Heart left ventricle (tissue), 16 donors: Measurements from ENCODE around the gene PPA2. TPM values are rescaled to one million over a fixed set of nuclear protein-coding genes. Genes with fewer than 3 reads are reported as not detected.
A peak's percentile ranks its signal among the peaks of the same experiment; 100 is the strongest.

Experiments
- ATAC-seq, 4 donors: fragments of 200-7000 bp; cut with Tn5 transposase; one replicate each; pipeline ENCODE4 v1.9.1; 2020 to 2022; ENCODE audit warnings: moderate library complexity in 4 of 4, mild to moderate bottlenecking in 3 of 4, moderate number of reproducible peaks in 1 of 4
- DNase-seq, 5 donors: peaks; one replicate each; pipeline ENCODE4 v3.0.0-alpha.2; 2020
- H3K27ac ChIP-seq, 12 donors: fragments of 200-600 bp; sonication (generic) in 4 of 12; one replicate each; pipeline versions ENCODE4 v1.5.0 to v1.8.0; 2016 to 2022; ENCODE audit warnings: mild to moderate bottlenecking in 2 of 12
- H3K27me3 ChIP-seq, 9 donors: fragments of 200-600 bp; sonication (generic) in 2 of 9; one replicate each; pipeline versions ENCODE4 v1.5.1 to v1.8.0; 2016 to 2022; ENCODE audit warnings: mild to moderate bottlenecking in 3 of 9
- H3K36me3 ChIP-seq, 9 donors: fragments of 200-600 bp; sonication (generic) in 2 of 9; one replicate each; pipeline versions ENCODE4 v1.5.0 to v1.8.0; 2018 to 2022; ENCODE audit warnings: mild to moderate bottlenecking in 2 of 9
- H3K4me1 ChIP-seq, 12 donors: fragments of 200-600 bp; sonication (generic) in 4 of 12; one replicate each; pipeline versions ENCODE4 v1.5.0 to v1.8.0; 2016 to 2022; ENCODE audit warnings: mild to moderate bottlenecking in 3 of 12
- H3K4me3 ChIP-seq, 12 donors: fragments of 200-600 bp; sonication (generic) in 4 of 12; one replicate each; pipeline versions ENCODE4 v1.5.0 to v1.8.0; 2017 to 2022; ENCODE audit warnings: mild to moderate bottlenecking in 9 of 12, moderate library complexity in 4 of 12
- H3K9me3 ChIP-seq, 12 donors: fragments of 200-600 bp; sonication (generic) in 4 of 12; one replicate each; pipeline versions ENCODE4 v1.5.0 to v1.8.0; 2016 to 2022; ENCODE audit warnings: mild to moderate bottlenecking in 1 of 12
- POLR2A ChIP-seq, 2 donors: fragments of 450-650 bp; IDR thresholded peaks; one replicate each; pipeline ENCODE4 v1.6.1; 2017; ENCODE audit warnings: antibody characterized with exemption in 2 of 2, mild to moderate bottlenecking in 2 of 2, moderate library complexity in 2 of 2
- WGBS, 4 donors: extraction: QIAGEN DNeasy Blood & Tissue Kit in 2 of 4; methylation state at CpG; one replicate each; pipeline versions ENCODE4 v1.1.5 to v1.1.7; 2013 to 2018; 5-methylcytosine and 5-hydroxymethylcytosine counted together
- intact Hi-C, 10 donors: fragments of 100-400 bp; cut with DNase I; formaldehyde crosslinking; loops; one replicate each; pipeline versions ENCODE4 v1.11.1 to v1.14.2; 2022
- polyA plus RNA-seq, 2 donors: library from polyadenylated mRNA; stranded (reverse); fragments of 200-250 nt; gene quantifications; one replicate each; pipeline ENCODE4 v1.2.3, GENCODE V29; 2013
- total RNA-seq, 9 donors: library from RNA; depleted of rRNA in 2 of 9; stranded (reverse); fragments of >200 nt in 2 of 9; fragmentation: NEBNext Ultra II Directional in 3 of 9; extraction: Animal tissue kit (Norgen Biotek cat#: 25700) in 3 of 9; gene quantifications; one replicate each; pipeline versions ENCODE4 v1.1.0 to v1.2.4, GENCODE V29; 2016 to 2023
- TF ChIP-seq, protein P1 (sequence below), 12 donors: fragments of 200-600 bp; sonication (generic) in 4 of 12; IDR thresholded peaks; one replicate each; pipeline versions ENCODE4 v1.5.0 to v1.8.0; 2018 to 2022; ENCODE audit warnings: antibody characterized with exemption in 12 of 12, mild to moderate bottlenecking in 5 of 12
- donor health status: ischemic (EF 13 %, LVEDD 7.1; RV severe dilation, severe dysfunction).
- donor health status: healthy with polysubstance abuse.
- donor health status: DM: no; HTN: yes; CAD: no.
- donor health status: DM: no; HTN: no; CAD: no.
- donor health status: ischemic (EF 25% LVEDD 6.9; RV normal size, moderate dysfunction).
- donor health status: ischemic (EF 25% LVEDD 5.7; RV mildly dilated, moderate dysfunction).
- donor health status: healthy.
- donor health status: DM: yes; HTN: yes; CAD: no.
- donor health status: ischemic (EF 35%, LVEDD 5.7; RV mildly dilated, moderate dysfunction).
- donor health status: nonischemic (EF 11% LVEDD 7.7; RV severe dilation, severe dysfunction).
- donor health status: DM: yes; HTN: yes; CAD: no.
- donor health status: PGD.
- donor health status: ischemic (EF 29% LVEDD 5.4; RV normal size, mild dysfunction).
- donor health status: nonischemic (EF 23%, LVEDD 6.1; RV moderate dilation, normal function).

Gene PPA2
- total and polyA plus RNA-seq, 11 donors: 64.1 to 178 (median 87.6) TPM

DNA sequence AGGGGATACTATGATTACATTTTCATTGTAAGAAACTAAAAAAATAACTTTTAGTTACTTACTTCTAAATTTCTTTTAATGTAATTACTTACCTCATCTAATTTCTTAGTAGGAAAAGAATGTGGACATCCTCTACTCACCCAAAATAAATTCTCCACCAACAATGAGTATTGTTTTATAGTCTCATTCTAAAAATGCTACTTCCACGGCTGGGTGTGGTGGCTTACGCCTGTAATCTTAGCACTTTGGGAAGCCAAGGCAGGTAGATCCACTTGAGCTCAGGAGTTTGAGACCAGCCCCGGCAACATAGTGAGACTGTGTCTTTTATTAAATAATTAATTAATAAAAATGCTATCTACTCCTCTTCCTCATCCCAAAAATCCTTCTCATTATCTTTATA, 99.8 kb downstream of the PPA2 start:
- DNase-seq (peak in 1 of 5 donors; percentile 26), ATAC-seq (peak in 2 of 4 donors; percentile 33 to 34)
- H3K36me3 ChIP-seq: peaks cover 0 to 29% (median 10%) of the 10 kb centered on the region in 9 donors
- H3K27me3 ChIP-seq: no peaks in the 10 kb centered on the region
- H3K4me1 ChIP-seq: peaks cover 0 to 17% (median 0%) of the 10 kb centered on the region in 12 donors
- TF ChIP-seq POLR2A (IDR thresholded peaks at IDR 0.05): no peak
- TF ChIP-seq, protein P1, sequence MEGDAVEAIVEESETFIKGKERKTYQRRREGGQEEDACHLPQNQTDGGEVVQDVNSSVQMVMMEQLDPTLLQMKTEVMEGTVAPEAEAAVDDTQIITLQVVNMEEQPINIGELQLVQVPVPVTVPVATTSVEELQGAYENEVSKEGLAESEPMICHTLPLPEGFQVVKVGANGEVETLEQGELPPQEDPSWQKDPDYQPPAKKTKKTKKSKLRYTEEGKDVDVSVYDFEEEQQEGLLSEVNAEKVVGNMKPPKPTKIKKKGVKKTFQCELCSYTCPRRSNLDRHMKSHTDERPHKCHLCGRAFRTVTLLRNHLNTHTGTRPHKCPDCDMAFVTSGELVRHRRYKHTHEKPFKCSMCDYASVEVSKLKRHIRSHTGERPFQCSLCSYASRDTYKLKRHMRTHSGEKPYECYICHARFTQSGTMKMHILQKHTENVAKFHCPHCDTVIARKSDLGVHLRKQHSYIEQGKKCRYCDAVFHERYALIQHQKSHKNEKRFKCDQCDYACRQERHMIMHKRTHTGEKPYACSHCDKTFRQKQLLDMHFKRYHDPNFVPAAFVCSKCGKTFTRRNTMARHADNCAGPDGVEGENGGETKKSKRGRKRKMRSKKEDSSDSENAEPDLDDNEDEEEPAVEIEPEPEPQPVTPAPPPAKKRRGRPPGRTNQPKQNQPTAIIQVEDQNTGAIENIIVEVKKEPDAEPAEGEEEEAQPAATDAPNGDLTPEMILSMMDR (IDR thresholded peaks at IDR 0.05): no peak
- intact Hi-C loops: loop anchor here in 3 of 10 donors (10.0 kb wide), 1 partner anchor 229 kb away; the partner anchor contains the start of gene TET2 (in 3 of the 3)
- H3K9me3 ChIP-seq: no peaks in the 10 kb centered on the region
- no peak overlapping the region for H3K4me3 ChIP-seq
- 58 to 71% (median 64%) methylated on average over 3 of the region's 3 CpGs for WGBS, 4 donors
- H3K27ac ChIP-seq: peak overlapping the region in 3 of 12 donors; percentile 5 to 29 (median 23)

DNA sequence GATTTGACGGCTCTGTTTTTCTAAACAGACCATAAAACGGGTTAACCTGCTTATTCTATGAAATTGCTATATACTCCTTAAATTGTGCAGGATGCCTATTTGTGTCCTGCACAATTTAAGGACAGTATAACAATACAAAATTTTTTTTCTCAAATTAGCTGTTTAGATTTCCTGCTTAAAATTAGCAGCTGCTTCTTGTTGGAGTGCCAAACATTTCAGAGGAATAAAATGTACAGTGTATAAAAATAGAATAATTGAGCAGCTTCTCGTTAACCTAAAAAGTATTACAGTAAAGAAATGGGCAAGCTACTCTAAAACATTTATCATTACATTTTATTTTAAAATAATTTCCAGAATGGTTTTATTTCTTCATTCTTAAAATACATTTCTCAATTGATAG, 100.5 kb downstream of the PPA2 start:
- 27 to 47% (median 42%) methylated on average over 3 of the region's 3 CpGs for WGBS, 4 donors
- TF ChIP-seq POLR2A (IDR thresholded peaks at IDR 0.05): no peak
- TF ChIP-seq, protein P1 (IDR thresholded peaks at IDR 0.05): no peak
- ATAC-seq: no peak

DNA sequence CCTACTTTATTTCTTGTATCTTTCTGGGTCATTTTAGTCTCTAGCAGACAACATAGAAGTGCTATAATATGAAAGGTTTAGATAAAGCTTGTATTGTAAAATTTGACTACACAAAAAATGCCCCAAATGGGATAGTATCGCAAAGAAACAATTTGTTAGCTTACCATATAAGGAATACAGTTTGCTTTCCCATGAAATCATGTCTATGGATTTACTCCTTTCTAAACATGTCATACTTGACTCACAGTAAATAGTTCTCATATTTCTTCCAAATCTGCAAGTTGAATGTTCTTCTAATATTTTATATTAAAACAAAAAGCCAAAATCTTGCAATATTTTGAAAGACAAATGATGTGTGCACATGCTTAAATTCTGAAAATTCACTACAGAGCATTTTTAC, 103.9 kb downstream of the PPA2 start:
- no peak for DNase-seq
- intact Hi-C loops: loop anchor here in 4 of 10 donors (10.0 kb wide), 2 partner anchors 225 to 515 kb away; partner anchors contain the start of gene TET2 (in 3 of the 4)

More for the DNA sequence above, 100.5 kb downstream of the PPA2 start:
- H3K9me3 ChIP-seq: no peaks in the 10 kb centered on the region
- no peak for DNase-seq
- H3K4me1 ChIP-seq: peaks cover 0 to 17% (median 0%) of the 10 kb centered on the region in 12 donors
- no peaks in the 10 kb centered on the region for H3K27me3 ChIP-seq
- peak overlapping the region in 1 of 12 donors; percentile 17 for H3K27ac ChIP-seq
- H3K4me3 ChIP-seq: no peak overlapping the region
- H3K36me3 ChIP-seq: peaks cover 0 to 33% (median 12%) of the 10 kb centered on the region in 9 donors
- intact Hi-C loops: loop anchor here in 3 of 10 donors (10.0 kb wide), 1 partner anchor 229 kb away; the partner anchor contains the start of gene TET2 (in 3 of the 3)

DNA sequence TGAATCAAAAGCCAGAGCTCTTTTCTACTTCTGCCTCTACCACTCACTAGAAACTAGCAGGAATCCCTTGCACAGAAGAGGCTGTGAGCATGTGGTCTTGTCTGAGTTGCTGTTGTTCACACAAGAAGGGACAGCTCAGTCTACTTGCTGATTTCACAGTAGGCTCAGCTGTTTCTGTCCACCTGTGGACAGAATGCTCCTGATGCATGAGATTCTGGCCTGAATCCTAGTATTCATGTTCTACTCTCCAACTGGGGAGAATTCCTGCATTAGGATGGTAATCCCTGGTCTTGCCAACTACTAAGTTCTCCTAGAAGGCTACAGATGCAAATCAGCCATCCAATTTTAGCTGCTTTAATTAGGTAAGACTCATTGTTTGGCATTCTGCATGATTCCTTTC, 112.8 kb downstream of the PPA2 start:
- Histone ChIP-seq H3K27me3 (no peaks in the 10 kb centered on the region), H3K4me3 (no peak overlapping the region), H3K27ac (no peak overlapping the region), H3K9me3 (no peaks in the 10 kb centered on the region), H3K4me1 (peaks cover 0 to 10% (median 0%) of the 10 kb centered on the region in 12 donors), H3K36me3 (peaks cover 0 to 10% (median 0%) of the 10 kb centered on the region in 9 donors)
- ATAC-seq: peak in 1 of 4 donors; percentile 27
- TF ChIP-seq, protein P1 (IDR thresholded peaks at IDR 0.05): no peak
- TF ChIP-seq POLR2A (IDR thresholded peaks at IDR 0.05): no peak
- intact Hi-C loops: loop anchor here in 1 of 10 donors (10.0 kb wide), 1 partner anchor 524 kb away; no protein-coding TSS in a partner anchor
- no peak for DNase-seq

More for the DNA sequence above, 103.9 kb downstream of the PPA2 start:
- TF ChIP-seq, protein P1 (IDR thresholded peaks at IDR 0.05): no peak
- no peak for TF ChIP-seq POLR2A (IDR thresholded peaks at IDR 0.05)
- ATAC-seq: no peak
- Histone ChIP-seq H3K27me3 (no peaks in the 10 kb centered on the region), H3K9me3 (no peaks in the 10 kb centered on the region), H3K4me3 (no peak overlapping the region), H3K4me1 (peaks cover 0 to 17% (median 0%) of the 10 kb centered on the region in 12 donors), H3K27ac (no peak overlapping the region), H3K36me3 (peaks cover 0 to 44% (median 22%) of the 10 kb centered on the region in 9 donors)
- 83 to 89% (median 86%) methylated on average over 1 of the region's 1 CpG for WGBS, 4 donors
